Fibroblast of lung (primary cell): ENCODE measurements around the gene CRYGA. TPM values are rescaled to one million over a fixed set of nuclear protein-coding genes. Genes with fewer than 3 reads are reported as not detected.

Source experiments
- DNase-seq, 2 donors: peaks; one replicate each; pipeline versions ENCODE4 v3.0.0 to v3.0.0-alpha.2; 2010; ENCODE audit warnings: low read depth in 2 of 2
- H2AFZ ChIP-seq: 2 replicates; pipeline ENCODE4 v1.5.1; 2012; ENCODE audit warnings: low read length, control low read depth, inconsistent platforms
- H3K27ac ChIP-seq: 2 replicates; pipeline ENCODE4 v1.5.1; 2011; ENCODE audit warnings: low read length, control low read depth; ENCODE audit not compliant: insufficient read depth
- H3K27me3 ChIP-seq: 2 replicates; pipeline ENCODE4 v1.5.1; 2011; ENCODE audit warnings: mild to moderate bottlenecking, low read length; ENCODE audit not compliant: control insufficient read depth, insufficient read depth
- H3K36me3 ChIP-seq: 2 replicates; pipeline ENCODE4 v1.5.1; 2011; ENCODE audit warnings: low read length; ENCODE audit not compliant: control insufficient read depth, insufficient read depth
- H3K4me1 ChIP-seq: 2 replicates; pipeline ENCODE4 v1.5.1; 2011; ENCODE audit warnings: low read length; ENCODE audit not compliant: control insufficient read depth, insufficient read depth; ENCODE audit errors: extremely low read depth
- H3K4me2 ChIP-seq: 2 replicates; pipeline ENCODE4 v1.5.1; 2011; ENCODE audit warnings: low read length, control low read depth; ENCODE audit not compliant: insufficient read depth; ENCODE audit errors: extremely low read depth
- H3K4me3 ChIP-seq, 4 experiments: fragments of 200-600 bp in 1 of 4; sonication (generic) in 1 of 4; replicated peaks in 1 of 4; 2 replicates each; pipeline ENCODE4 v1.5.1; 2011 to 2016; ENCODE audit warnings: low read length in 4 of 4, low read depth in 3 of 4, mild to moderate bottlenecking in 3 of 4, control low read depth in 2 of 4, inconsistent platforms in 1 of 4, mixed read lengths in 1 of 4; ENCODE audit not compliant: insufficient read depth in 1 of 4; ENCODE audit errors: control extremely low read depth in 1 of 4
- H3K79me2 ChIP-seq: 2 replicates; pipeline ENCODE4 v1.5.1; 2012; ENCODE audit warnings: mild to moderate bottlenecking, low read length, inconsistent platforms; ENCODE audit not compliant: control insufficient read depth, insufficient read depth
- H3K9ac ChIP-seq: 2 replicates; pipeline ENCODE4 v1.5.1; 2011; ENCODE audit warnings: mild to moderate bottlenecking, low read length, control low read depth; ENCODE audit not compliant: insufficient read depth
- H3K9me3 ChIP-seq: 2 replicates; pipeline ENCODE4 v1.5.1; 2012; ENCODE audit warnings: low read depth, low read length; ENCODE audit not compliant: control insufficient read depth, insufficient read depth
- H4K20me1 ChIP-seq: 2 replicates; pipeline ENCODE4 v1.5.1; 2011; ENCODE audit warnings: low read length; ENCODE audit not compliant: control insufficient read depth, insufficient read depth; ENCODE audit errors: extremely low read depth
- CTCF ChIP-seq, 2 donors: IDR thresholded peaks in 1 of 2; conservative IDR thresholded peaks in 1 of 2; 1 replicate in 1 of 2; 2 replicates in 1 of 2; pipeline ENCODE4 v1.5.1; 2011 to 2012; ENCODE audit warnings: low read length in 2 of 2, control low read depth in 1 of 2, inconsistent platforms in 1 of 2, low read depth in 1 of 2, mild to moderate bottlenecking in 1 of 2
- EZH2 ChIP-seq: IDR thresholded peaks from 2 replicates; pipeline ENCODE4 v1.5.1; 2012; ENCODE audit warnings: low read length, control low read depth, mild to moderate bottlenecking; ENCODE audit errors: missing control alignments
- polyA plus RNA-seq, 2 donors: library from polyadenylated mRNA; depleted of rRNA in 1 of 2; stranded (reverse) in 1 of 2; unstranded in 1 of 2; fragments of >200 nt; gene quantifications; 2 replicates each; pipeline ENCODE4 v1.2.1, GENCODE V29; 2011 to 2012; ENCODE audit warnings: missing spikeins in 1 of 2
- total RNA-seq: library from RNA; depleted of rRNA; stranded (reverse); fragments of >200 nt; gene quantifications from 2 replicates; pipeline ENCODE4 v1.2.1, GENCODE V29; 2014

Gene CRYGA
- total and polyA plus RNA-seq, 2 donors (not counting 1 experiment from before 2014, with no cell fraction given) = not detected

- TF ChIP-seq EZH2 (no peak), CTCF (conservative IDR thresholded peaks at IDR 0.05 in 1 of 2, IDR thresholded peaks at IDR 0.05 in 1 of 2; ENCODE audit: low read depth in 1 of 2, low read length in 2 of 2) (no peak)
- Histone ChIP-seq H3K4me3 (no peak overlapping the region), H3K4me1 (no peaks in the 10 kb centered on the region), H3K9ac (no peak overlapping the region), H3K27ac (no peak overlapping the region), H2AFZ (no peak overlapping the region), H3K36me3 (no peaks in the 10 kb centered on the region), H4K20me1 (no peaks in the 10 kb centered on the region), H3K9me3 (no peaks in the 10 kb centered on the region), H3K27me3 (no peaks in the 10 kb centered on the region), H3K79me2 (no peaks in the 10 kb centered on the region), H3K4me2 (no peak overlapping the region)
- no peak for DNase-seq
These were observed 23.5 kb upstream of the CRYGA start for GRCh38 chr2:208186893-208187292.

DNA sequence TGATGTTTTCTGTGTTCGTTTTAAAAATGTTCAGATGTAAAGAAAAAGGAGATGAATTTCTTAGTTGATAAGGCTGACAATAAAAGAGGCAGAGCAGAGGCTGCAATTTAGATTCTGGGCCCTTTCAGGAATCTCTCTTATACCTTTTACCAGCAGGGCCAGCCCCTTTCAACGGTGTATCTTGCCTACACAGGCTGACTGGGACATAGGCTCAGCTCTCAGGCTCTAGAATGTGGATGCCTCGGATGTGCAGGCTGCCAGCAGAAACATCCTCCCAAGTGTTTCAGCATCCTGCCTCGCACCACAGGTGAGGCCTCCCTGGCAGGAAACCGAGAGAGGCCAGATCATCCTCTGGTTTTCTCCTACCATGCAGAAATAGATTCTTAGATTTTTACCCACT, 23.1 kb upstream of the CRYGA start:
- no peak overlapping the region for H3K4me2 ChIP-seq
- H3K4me1 ChIP-seq = no peaks in the 10 kb centered on the region
- H3K9me3 ChIP-seq = no peaks in the 10 kb centered on the region
- no peaks in the 10 kb centered on the region for H3K36me3 ChIP-seq
- no peak for DNase-seq
- H3K4me3 ChIP-seq = no peak overlapping the region
- H4K20me1 ChIP-seq = no peaks in the 10 kb centered on the region
- no peak overlapping the region for H3K9ac ChIP-seq
- H3K79me2 ChIP-seq = no peaks in the 10 kb centered on the region
- H3K27ac ChIP-seq = no peak overlapping the region
- no peaks in the 10 kb centered on the region for H3K27me3 ChIP-seq
- TF ChIP-seq CTCF (conservative IDR thresholded peaks at IDR 0.05 in 1 of 2, IDR thresholded peaks at IDR 0.05 in 1 of 2; ENCODE audit: low read depth in 1 of 2, low read length in 2 of 2) (no peak), EZH2 (no peak)
- no peak overlapping the region for H2AFZ ChIP-seq

DNA sequence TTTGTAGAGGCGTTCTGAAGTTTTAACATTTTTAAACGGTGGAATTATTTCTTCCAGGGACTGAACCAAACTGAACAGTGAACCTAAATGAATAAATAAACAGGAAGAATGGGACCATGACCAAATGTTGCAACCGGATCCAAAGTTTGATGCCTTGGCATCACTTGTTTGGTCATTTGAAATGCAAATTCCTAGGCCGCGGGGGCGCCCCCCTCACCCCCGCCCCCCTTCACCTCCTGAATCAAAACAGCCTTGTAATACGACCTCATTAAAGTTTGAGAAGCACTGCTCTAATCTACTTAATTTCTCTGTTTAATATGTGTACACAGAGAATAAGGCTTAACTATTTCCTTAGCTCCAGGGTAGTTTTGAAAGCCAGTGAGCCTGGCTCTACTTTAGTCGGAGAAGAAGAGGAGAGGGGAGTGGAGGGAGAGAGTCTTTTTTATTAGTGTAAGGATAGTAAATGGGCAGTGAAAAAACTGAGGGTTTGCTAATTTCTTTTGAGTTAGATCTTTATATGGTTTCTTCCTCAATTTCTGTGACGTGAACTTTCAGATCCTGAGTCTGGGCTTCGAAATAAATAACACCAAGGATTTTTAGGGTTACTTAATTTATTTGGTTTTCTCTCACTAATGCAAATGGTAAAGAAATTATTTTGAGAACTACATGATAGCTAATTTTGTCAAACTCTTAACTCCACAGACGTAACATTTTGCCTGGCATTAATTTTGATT, 20.8 kb upstream of the CRYGA start:
- Histone ChIP-seq H3K27ac (no peak overlapping the region), H3K9me3 (no peaks in the 10 kb centered on the region), H3K4me2 (no peak overlapping the region), H3K36me3 (no peaks in the 10 kb centered on the region), H4K20me1 (no peaks in the 10 kb centered on the region), H3K9ac (no peak overlapping the region), H3K4me1 (no peaks in the 10 kb centered on the region), H2AFZ (no peak overlapping the region), H3K79me2 (no peaks in the 10 kb centered on the region), H3K27me3 (no peaks in the 10 kb centered on the region), H3K4me3 (no peak overlapping the region)
- no peak for TF ChIP-seq CTCF (conservative IDR thresholded peaks at IDR 0.05 in 1 of 2, IDR thresholded peaks at IDR 0.05 in 1 of 2; ENCODE audit: low read depth in 1 of 2, low read length in 2 of 2)
- no peak for TF ChIP-seq EZH2
- DNase-seq = no peak
